ENCODE data around the gene DUS4L.

Gene DUS4L

GRCh38 chr7:107560898-107561516 lies 2.8 kb upstream of the DUS4L start:
- TF ChIP-seq EZH2 (IDR thresholded peaks at IDR 0.05; ENCODE audit: borderline replicate concordance, low read depth, low read length, severe bottlenecking), result no peak
- TF ChIP-seq CTCF (IDR thresholded peaks at IDR 0.05; ENCODE audit: borderline replicate concordance, extremely low read depth, low read length, poor library complexity, severe bottlenecking), result no peak
- Histone ChIP-seq H3K4me1 (ENCODE audit: insufficient read depth, low read length) (peaks cover 55% of the 10 kb centered on the region), H3K27ac (ENCODE audit: low read length) (no peak overlapping the region; the same call in 1 of the 2 replicates), H2AFZ (ENCODE audit: low read depth, low read length) (no peak overlapping the region), H3K9me3 (ENCODE audit: insufficient read depth, low read length, severe bottlenecking) (no peaks in the 10 kb centered on the region), H3K4me2 (ENCODE audit: insufficient read depth, low read length) (peak overlapping the region; percentile 85), H4K20me1 (ENCODE audit: insufficient read depth, low read length) (peaks cover 4% of the 10 kb centered on the region; the same call in 1 of the 2 replicates), H3K9ac (ENCODE audit: low read depth, low read length) (no peak overlapping the region), H3K79me2 (ENCODE audit: insufficient read depth, low read length) (peaks cover 66% of the 10 kb centered on the region), H3K27me3 (ENCODE audit: insufficient read depth, low read length, poor library complexity) (no peaks in the 10 kb centered on the region), H3K4me3 (ENCODE audit: low read depth in 1 of 2, low read length in 2 of 2) (peak overlapping the region in 1 of 2 experiments; percentile 97; a peak in 1 of 4 replicates), H3K36me3 (ENCODE audit: insufficient read depth, low read length) (peaks cover 20% of the 10 kb centered on the region)
- DNase-seq (peak; percentile 31), ATAC-seq (ENCODE audit: insufficient read depth, low read depth) (peak; percentile 55)

GRCh38 chr7:107563081-107563774 lies 543 bp upstream of the DUS4L start:
- peak overlapping the region; percentile 90 for H3K9ac ChIP-seq (ENCODE audit: low read depth, low read length)
- ATAC-seq (ENCODE audit: insufficient read depth, low read depth) (peak; percentile 58), DNase-seq (no peak)
- H4K20me1 ChIP-seq (ENCODE audit: insufficient read depth, low read length), result peaks cover 4% of the 10 kb centered on the region; the same call in 1 of the 2 replicates
- H3K79me2 ChIP-seq (ENCODE audit: insufficient read depth, low read length), result peaks cover 66% of the 10 kb centered on the region
- peak overlapping the region; percentile 85 for H3K4me2 ChIP-seq (ENCODE audit: insufficient read depth, low read length)
- H3K27ac ChIP-seq (ENCODE audit: low read length), result peak overlapping the region; percentile 92
- TF ChIP-seq CTCF (IDR thresholded peaks at IDR 0.05; ENCODE audit: borderline replicate concordance, extremely low read depth, low read length, poor library complexity, severe bottlenecking) (no peak), EZH2 (IDR thresholded peaks at IDR 0.05; ENCODE audit: borderline replicate concordance, low read depth, low read length, severe bottlenecking) (no peak)
- no peaks in the 10 kb centered on the region for H3K27me3 ChIP-seq (ENCODE audit: insufficient read depth, low read length, poor library complexity)
- peak overlapping the region; percentile 98 for H2AFZ ChIP-seq (ENCODE audit: low read depth, low read length)
- peak overlapping the region; percentile 48 to 97 for H3K4me3 ChIP-seq (ENCODE audit: low read depth in 1 of 2, low read length in 2 of 2)
- H3K9me3 ChIP-seq (ENCODE audit: insufficient read depth, low read length, severe bottlenecking), result no peaks in the 10 kb centered on the region
- peaks cover 55% of the 10 kb centered on the region for H3K4me1 ChIP-seq (ENCODE audit: insufficient read depth, low read length)
- peaks cover 10% of the 10 kb centered on the region for H3K36me3 ChIP-seq (ENCODE audit: insufficient read depth, low read length)

GRCh38 chr7:107564553-107565298 lies 955 bp downstream of the DUS4L start:
- H3K27ac ChIP-seq (ENCODE audit: low read length), result peak overlapping the region; percentile 92
- no peak for ATAC-seq (ENCODE audit: insufficient read depth, low read depth)

More at GRCh38 chr7:107564553-107565298, 955 bp downstream of the DUS4L start:
- peaks cover 56% of the 10 kb centered on the region for H3K79me2 ChIP-seq (ENCODE audit: insufficient read depth, low read length)
- H3K36me3 ChIP-seq (ENCODE audit: insufficient read depth, low read length), result peaks cover 18% of the 10 kb centered on the region
- peaks cover 49% of the 10 kb centered on the region for H3K4me1 ChIP-seq (ENCODE audit: insufficient read depth, low read length)
- peaks cover 2% of the 10 kb centered on the region; the same call in 1 of the 2 replicates for H4K20me1 ChIP-seq (ENCODE audit: insufficient read depth, low read length)
- peak overlapping the region; percentile 90 for H3K9ac ChIP-seq (ENCODE audit: low read depth, low read length)
- H3K9me3 ChIP-seq (ENCODE audit: insufficient read depth, low read length, severe bottlenecking), result no peaks in the 10 kb centered on the region
- no peak for DNase-seq
- H3K27me3 ChIP-seq (ENCODE audit: insufficient read depth, low read length, poor library complexity), result no peaks in the 10 kb centered on the region
- TF ChIP-seq EZH2 (IDR thresholded peaks at IDR 0.05; ENCODE audit: borderline replicate concordance, low read depth, low read length, severe bottlenecking) (no peak), CTCF (IDR thresholded peaks at IDR 0.05; ENCODE audit: borderline replicate concordance, extremely low read depth, low read length, poor library complexity, severe bottlenecking) (no peak)
- H2AFZ ChIP-seq (ENCODE audit: low read depth, low read length), result peak overlapping the region; percentile 98
- H3K4me3 ChIP-seq (ENCODE audit: low read depth in 1 of 2, low read length in 2 of 2), result peak overlapping the region; percentile 48 to 97
- peak overlapping the region; percentile 85 for H3K4me2 ChIP-seq (ENCODE audit: insufficient read depth, low read length)
